ENCODE results near the gene AP1S1. TPM values are rescaled to one million over a fixed set of nuclear protein-coding genes. Genes with fewer than 3 reads are reported as not detected.
A peak's percentile ranks its signal among the peaks of the same experiment; 100 is the strongest.

The AP1S1 gene
- total RNA-seq, 1 donor from 2014 or later, result 90.1 TPM

- Mint-ChIP-seq H3K4me1 (peaks cover 63% of the 10 kb centered on the region), H3K36me3 (ENCODE audit: low read depth) (no peaks in the 10 kb centered on the region), H3K27ac (ENCODE audit: unreplicated experiment) (no peak overlapping the region), H3K4me3 (peak overlapping the region; percentile 87), H3K27me3 (ENCODE audit: low read depth) (peaks cover 81% of the 10 kb centered on the region), H3K9me3 (no peaks in the 10 kb centered on the region)
- TF ChIP-seq CTCF (conservative IDR thresholded peaks at IDR 0.05), result no peak
- DNase-seq (ENCODE audit: low read depth, low spot score), result no peak
These were observed 11.8 kb downstream of the AP1S1 start for GRCh38 chr7:101165958-101166647.

GRCh38 chr7:101166648-101166908 lies 12.3 kb downstream of the AP1S1 start:
- TF ChIP-seq CTCF (conservative IDR thresholded peaks at IDR 0.05), result no peak
- H3K36me3 Mint-ChIP-seq (ENCODE audit: low read depth), result no peaks in the 10 kb centered on the region
- no peak for DNase-seq (ENCODE audit: low read depth, low spot score)
- H3K27me3 Mint-ChIP-seq (ENCODE audit: low read depth), result peaks cover 81% of the 10 kb centered on the region
- peaks cover 63% of the 10 kb centered on the region for H3K4me1 Mint-ChIP-seq
- no peak overlapping the region for H3K27ac Mint-ChIP-seq (ENCODE audit: unreplicated experiment)
- no peaks in the 10 kb centered on the region for H3K9me3 Mint-ChIP-seq
- H3K4me3 Mint-ChIP-seq, result peak overlapping the region; percentile 78

GRCh38 chr7:101166909-101167644 lies 12.8 kb downstream of the AP1S1 start:
- H3K27me3 Mint-ChIP-seq (ENCODE audit: low read depth), result peaks cover 85% of the 10 kb centered on the region
- H3K4me1 Mint-ChIP-seq, result peaks cover 63% of the 10 kb centered on the region
- peak overlapping the region; percentile 78 for H3K4me3 Mint-ChIP-seq
- TF ChIP-seq CTCF (conservative IDR thresholded peaks at IDR 0.05), result no peak
- H3K27ac Mint-ChIP-seq (ENCODE audit: unreplicated experiment), result no peak overlapping the region
- DNase-seq (ENCODE audit: low read depth, low spot score), result no peak
- no peaks in the 10 kb centered on the region for H3K9me3 Mint-ChIP-seq
- no peaks in the 10 kb centered on the region for H3K36me3 Mint-ChIP-seq (ENCODE audit: low read depth)

- H3K4me3 Mint-ChIP-seq, result peak overlapping the region; percentile 78
- TF ChIP-seq CTCF (conservative IDR thresholded peaks at IDR 0.05), result no peak
- no peaks in the 10 kb centered on the region for H3K36me3 Mint-ChIP-seq (ENCODE audit: low read depth)
- no peak overlapping the region for H3K27ac Mint-ChIP-seq (ENCODE audit: unreplicated experiment)
- H3K4me1 Mint-ChIP-seq, result peaks cover 58% of the 10 kb centered on the region
- H3K9me3 Mint-ChIP-seq, result no peaks in the 10 kb centered on the region
- peaks cover 88% of the 10 kb centered on the region for H3K27me3 Mint-ChIP-seq (ENCODE audit: low read depth)
- DNase-seq (ENCODE audit: low read depth, low spot score), result no peak
These were observed 13.6 kb downstream of the AP1S1 start for GRCh38 chr7:101167645-101168411.

- no peak for TF ChIP-seq CTCF (conservative IDR thresholded peaks at IDR 0.05)
- Mint-ChIP-seq H3K27ac (ENCODE audit: unreplicated experiment) (no peak overlapping the region), H3K4me3 (peak overlapping the region; percentile 60), H3K27me3 (ENCODE audit: low read depth) (peaks cover 92% of the 10 kb centered on the region), H3K9me3 (no peaks in the 10 kb centered on the region), H3K4me1 (peaks cover 58% of the 10 kb centered on the region), H3K36me3 (ENCODE audit: low read depth) (no peaks in the 10 kb centered on the region)
- no peak for DNase-seq (ENCODE audit: low read depth, low spot score)
These were observed 14.3 kb downstream of the AP1S1 start for GRCh38 chr7:101168412-101169049.
